ENCODE results near the gene ELAC1. TPM values are rescaled to one million over a fixed set of nuclear protein-coding genes. Genes with fewer than 3 reads are reported as not detected.
"Not testable (repeated sequence)": the region's sequence is repeated elsewhere in the genome, so short reads cannot be mapped to it uniquely, and the experiment has no call there.

The ELAC1 gene
- 7.2 and 8.2 TPM in 2 replicates for total RNA-seq

GRCh38 chr18:50967714-50968661, at the start of gene ELAC1:
Gene ELAC1, plus strand, starts transcription at chr18:50968040. Its CDS starts 6,365 bp downstream, at chr18:50974405.
- DNase-seq (ENCODE audit: extremely low read depth, low read depth, low spot score), result no peak

- DNase-seq (ENCODE audit: extremely low read depth, low read depth, low spot score), result no peak
Measured at GRCh38 chr18:50918153-50918552, 49.7 kb upstream of the ELAC1 start.

GRCh38 chr18:50924372-50924771, 43.5 kb upstream of the ELAC1 start:
- DNase-seq (ENCODE audit: extremely low read depth, low read depth, low spot score), result no peak

- DNase-seq (ENCODE audit: extremely low read depth, low read depth, low spot score), result no peak
Measured at GRCh38 chr18:50926521-50926920, 41.3 kb upstream of the ELAC1 start.

- no peak for DNase-seq (ENCODE audit: extremely low read depth, low read depth, low spot score)
Measured at GRCh38 chr18:50928551-50928950, 39.3 kb upstream of the ELAC1 start.

- no peak for DNase-seq (ENCODE audit: extremely low read depth, low read depth, low spot score)
Measured at GRCh38 chr18:50933684-50934083, 34.2 kb upstream of the ELAC1 start.

GRCh38 chr18:50934545-50935211, 33.2 kb upstream of the ELAC1 start:
- no peak for DNase-seq (ENCODE audit: extremely low read depth, low read depth, low spot score)

GRCh38 chr18:50935493-50936191, 32.2 kb upstream of the ELAC1 start:
- DNase-seq (ENCODE audit: extremely low read depth, low read depth, low spot score), result no peak

GRCh38 chr18:50937183-50937582, 30.7 kb upstream of the ELAC1 start:
- DNase-seq (ENCODE audit: extremely low read depth, low read depth, low spot score), result no peak

- DNase-seq (ENCODE audit: extremely low read depth, low read depth, low spot score), result no peak
Measured at GRCh38 chr18:50938912-50939311, 28.9 kb upstream of the ELAC1 start.

GRCh38 chr18:50944245-50944932, 23.5 kb upstream of the ELAC1 start:
- DNase-seq (ENCODE audit: extremely low read depth, low read depth, low spot score), result no peak

- not testable (repeated sequence) for DNase-seq (ENCODE audit: extremely low read depth, low read depth, low spot score)
Measured at GRCh38 chr18:50945918-50946317, 21.9 kb upstream of the ELAC1 start.

- no peak for DNase-seq (ENCODE audit: extremely low read depth, low read depth, low spot score)
Measured at GRCh38 chr18:50947899-50948298, 19.9 kb upstream of the ELAC1 start.

GRCh38 chr18:50949185-50949584, 18.7 kb upstream of the ELAC1 start:
- no peak for DNase-seq (ENCODE audit: extremely low read depth, low read depth, low spot score)

- DNase-seq (ENCODE audit: extremely low read depth, low read depth, low spot score), result no peak
Measured at GRCh38 chr18:50950626-50951025, 17.2 kb upstream of the ELAC1 start.

- no peak for DNase-seq (ENCODE audit: extremely low read depth, low read depth, low spot score)
Measured at GRCh38 chr18:50953822-50954221, 14.0 kb upstream of the ELAC1 start.

GRCh38 chr18:50955253-50955652, 12.6 kb upstream of the ELAC1 start:
- no peak for DNase-seq (ENCODE audit: extremely low read depth, low read depth, low spot score)

GRCh38 chr18:50956116-50956515, 11.7 kb upstream of the ELAC1 start:
- DNase-seq (ENCODE audit: extremely low read depth, low read depth, low spot score), result no peak

GRCh38 chr18:50961974-50962373, 5.9 kb upstream of the ELAC1 start:
- no peak for DNase-seq (ENCODE audit: extremely low read depth, low read depth, low spot score)

- no peak for DNase-seq (ENCODE audit: extremely low read depth, low read depth, low spot score)
Measured at GRCh38 chr18:50969448-50969847, 1.6 kb downstream of the ELAC1 start.

GRCh38 chr18:50970006-50970405, 2.2 kb downstream of the ELAC1 start:
- DNase-seq (ENCODE audit: extremely low read depth, low read depth, low spot score), result no peak

All from glomerular endothelial cell (primary cell).